ENCODE measurements around the gene SERPINA6.
"Not testable (repeated sequence)": the region's sequence is repeated elsewhere in the genome, so short reads cannot be mapped to it uniquely, and the experiment has no call there.

The SERPINA6 gene

GRCh38 chr14:94291906-94292525, 31.1 kb downstream of the SERPINA6 start:
- DNase-seq = no peak

- no peak for DNase-seq
Measured at GRCh38 chr14:94291159-94291905, 31.8 kb downstream of the SERPINA6 start.

GRCh38 chr14:94290197-94290596, 32.9 kb downstream of the SERPINA6 start:
- no peak for DNase-seq

GRCh38 chr14:94288610-94289465, 34.3 kb downstream of the SERPINA6 start:
- no peak for DNase-seq

- no peak for DNase-seq
Measured at GRCh38 chr14:94285158-94285557, 38.0 kb downstream of the SERPINA6 start.

- no peak for DNase-seq
Measured at GRCh38 chr14:94284221-94284620, 38.9 kb downstream of the SERPINA6 start.

- no peak for DNase-seq
Measured at GRCh38 chr14:94282991-94283723, 40.0 kb downstream of the SERPINA6 start.

GRCh38 chr14:94278731-94279130, 44.4 kb downstream of the SERPINA6 start:
- DNase-seq = no peak

GRCh38 chr14:94276898-94277561, 46.1 kb downstream of the SERPINA6 start:
- DNase-seq = not testable (repeated sequence)

- no peak for DNase-seq
Measured at GRCh38 chr14:94269156-94269555, 54.0 kb downstream of the SERPINA6 start.

GRCh38 chr14:94268582-94268981, 54.6 kb downstream of the SERPINA6 start:
- not testable (repeated sequence) for DNase-seq

- no peak for DNase-seq
Measured at GRCh38 chr14:94267352-94267751, 55.8 kb downstream of the SERPINA6 start.

- not testable (repeated sequence) for DNase-seq
Measured at GRCh38 chr14:94264195-94264594, 58.9 kb downstream of the SERPINA6 start.
